Ishikawa (cell line): ENCODE measurements around the gene NDRG2.

Source experiments
- CEBPB ChIP-seq: IDR thresholded peaks from 2 replicates; pipeline ENCODE4 v1.6.1; 2012
- CREB1 ChIP-seq: IDR thresholded peaks from 2 replicates; pipeline ENCODE4 v1.6.1; 2012; ENCODE audit warnings: low read depth
- EGR1 ChIP-seq: IDR thresholded peaks from 2 replicates; pipeline ENCODE4 v1.6.1; 2012
- EP300 ChIP-seq: IDR thresholded peaks from 2 replicates; pipeline ENCODE4 v1.6.1; 2012; ENCODE audit warnings: borderline replicate concordance
- FOXM1 ChIP-seq: IDR thresholded peaks from 2 replicates; pipeline ENCODE4 v1.6.1; 2012; ENCODE audit warnings: low read depth, borderline replicate concordance
- NFIC ChIP-seq: IDR thresholded peaks from 2 replicates; pipeline ENCODE4 v1.6.1; 2012
- RAD21 ChIP-seq: IDR thresholded peaks from 2 replicates; pipeline ENCODE4 v1.6.1; 2012; ENCODE audit warnings: low read depth
- TAF1 ChIP-seq: IDR thresholded peaks from 2 replicates; pipeline ENCODE4 v1.6.1; 2012; ENCODE audit warnings: low read depth, mild to moderate bottlenecking
- TCF12 ChIP-seq: IDR thresholded peaks from 2 replicates; pipeline ENCODE4 v1.6.1; 2012; ENCODE audit warnings: low read depth
- TEAD4 ChIP-seq: IDR thresholded peaks from 2 replicates; pipeline ENCODE4 v1.6.1; 2012
- YY1 ChIP-seq: IDR thresholded peaks from 2 replicates; pipeline ENCODE4 v1.6.1; 2012; ENCODE audit warnings: low read depth
- ZBTB7A ChIP-seq: IDR thresholded peaks from 2 replicates; pipeline ENCODE4 v1.6.1; 2012; ENCODE audit warnings: low read depth
- TF ChIP-seq, protein P1 (sequence below): IDR thresholded peaks from 2 replicates; pipeline ENCODE4 v1.6.1; 2012
- TF ChIP-seq, protein P2 (sequence below): IDR thresholded peaks from 2 replicates; pipeline ENCODE4 v1.6.1; 2012
- TF ChIP-seq, protein P3 (sequence below): IDR thresholded peaks from 2 replicates; pipeline ENCODE4 v1.6.1; 2012; ENCODE audit warnings: low read depth, mild to moderate bottlenecking

The NDRG2 gene

DNA sequence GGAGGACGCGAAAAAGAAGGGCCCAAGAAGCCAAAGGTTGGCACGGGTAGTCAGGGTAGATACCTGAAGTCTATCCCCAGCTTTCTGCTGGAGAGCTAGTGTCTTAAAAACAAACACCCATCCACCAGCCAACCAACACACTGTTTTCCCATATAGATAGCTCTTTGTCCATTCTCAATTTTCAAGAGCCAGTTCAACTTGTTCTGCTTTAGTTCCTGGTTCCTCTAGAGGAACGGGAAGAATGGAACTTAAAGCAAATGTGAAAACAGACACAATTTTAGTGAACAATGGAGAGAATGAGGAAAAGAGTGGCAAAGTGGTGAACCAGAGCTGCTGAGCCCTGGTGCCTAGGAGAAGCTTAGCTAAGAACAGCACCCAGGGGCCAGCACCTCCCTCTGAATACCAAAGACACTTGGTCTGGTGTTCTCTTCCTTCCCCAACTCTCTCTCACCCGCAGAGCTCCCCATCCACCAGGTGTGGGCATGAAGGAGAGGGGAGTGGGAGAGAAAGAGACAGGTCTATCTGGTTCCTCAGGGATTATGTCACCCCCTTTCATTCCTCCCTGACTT is 3.8 kb downstream of the NDRG2 start:
- TF ChIP-seq EGR1 (no peak), EP300 (no peak), TCF12 (no peak), YY1 (no peak), RAD21 (no peak), TEAD4 (no peak), FOXM1 (no peak), CEBPB (no peak), TAF1 (no peak), NFIC (no peak)
- TF ChIP-seq, protein P1, sequence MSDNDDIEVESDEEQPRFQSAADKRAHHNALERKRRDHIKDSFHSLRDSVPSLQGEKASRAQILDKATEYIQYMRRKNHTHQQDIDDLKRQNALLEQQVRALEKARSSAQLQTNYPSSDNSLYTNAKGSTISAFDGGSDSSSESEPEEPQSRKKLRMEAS = no peak
- TF ChIP-seq, protein P2, sequence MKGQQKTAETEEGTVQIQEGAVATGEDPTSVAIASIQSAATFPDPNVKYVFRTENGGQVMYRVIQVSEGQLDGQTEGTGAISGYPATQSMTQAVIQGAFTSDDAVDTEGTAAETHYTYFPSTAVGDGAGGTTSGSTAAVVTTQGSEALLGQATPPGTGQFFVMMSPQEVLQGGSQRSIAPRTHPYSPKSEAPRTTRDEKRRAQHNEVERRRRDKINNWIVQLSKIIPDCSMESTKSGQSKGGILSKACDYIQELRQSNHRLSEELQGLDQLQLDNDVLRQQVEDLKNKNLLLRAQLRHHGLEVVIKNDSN = no peak
- TF ChIP-seq, protein P3, sequence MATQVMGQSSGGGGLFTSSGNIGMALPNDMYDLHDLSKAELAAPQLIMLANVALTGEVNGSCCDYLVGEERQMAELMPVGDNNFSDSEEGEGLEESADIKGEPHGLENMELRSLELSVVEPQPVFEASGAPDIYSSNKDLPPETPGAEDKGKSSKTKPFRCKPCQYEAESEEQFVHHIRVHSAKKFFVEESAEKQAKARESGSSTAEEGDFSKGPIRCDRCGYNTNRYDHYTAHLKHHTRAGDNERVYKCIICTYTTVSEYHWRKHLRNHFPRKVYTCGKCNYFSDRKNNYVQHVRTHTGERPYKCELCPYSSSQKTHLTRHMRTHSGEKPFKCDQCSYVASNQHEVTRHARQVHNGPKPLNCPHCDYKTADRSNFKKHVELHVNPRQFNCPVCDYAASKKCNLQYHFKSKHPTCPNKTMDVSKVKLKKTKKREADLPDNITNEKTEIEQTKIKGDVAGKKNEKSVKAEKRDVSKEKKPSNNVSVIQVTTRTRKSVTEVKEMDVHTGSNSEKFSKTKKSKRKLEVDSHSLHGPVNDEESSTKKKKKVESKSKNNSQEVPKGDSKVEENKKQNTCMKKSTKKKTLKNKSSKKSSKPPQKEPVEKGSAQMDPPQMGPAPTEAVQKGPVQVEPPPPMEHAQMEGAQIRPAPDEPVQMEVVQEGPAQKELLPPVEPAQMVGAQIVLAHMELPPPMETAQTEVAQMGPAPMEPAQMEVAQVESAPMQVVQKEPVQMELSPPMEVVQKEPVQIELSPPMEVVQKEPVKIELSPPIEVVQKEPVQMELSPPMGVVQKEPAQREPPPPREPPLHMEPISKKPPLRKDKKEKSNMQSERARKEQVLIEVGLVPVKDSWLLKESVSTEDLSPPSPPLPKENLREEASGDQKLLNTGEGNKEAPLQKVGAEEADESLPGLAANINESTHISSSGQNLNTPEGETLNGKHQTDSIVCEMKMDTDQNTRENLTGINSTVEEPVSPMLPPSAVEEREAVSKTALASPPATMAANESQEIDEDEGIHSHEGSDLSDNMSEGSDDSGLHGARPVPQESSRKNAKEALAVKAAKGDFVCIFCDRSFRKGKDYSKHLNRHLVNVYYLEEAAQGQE = no peak

DNA sequence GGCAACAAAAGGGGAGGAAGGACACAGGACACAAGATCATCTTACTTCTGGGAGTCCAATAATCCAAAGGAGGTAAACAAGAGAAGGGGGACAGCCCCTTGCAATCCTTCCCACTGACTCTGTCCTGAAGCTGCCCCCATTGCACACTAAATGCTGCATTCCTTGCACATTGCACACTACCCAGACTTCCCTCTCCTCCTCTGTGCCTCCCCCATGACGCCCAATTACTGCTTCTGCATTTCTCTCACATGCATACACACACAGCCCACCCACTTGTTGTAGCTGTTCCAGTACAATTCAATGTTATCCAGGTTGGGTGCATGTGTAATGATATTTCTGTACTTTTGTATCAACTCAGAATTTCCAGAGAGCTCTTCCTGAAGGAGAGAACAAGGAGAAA is 5.5 kb downstream of the NDRG2 start:
- TF ChIP-seq TCF12 (no peak), CEBPB (no peak), CREB1 (no peak), NFIC (no peak), EP300 (no peak), FOXM1 (no peak), EGR1 (no peak), RAD21 (no peak), TEAD4 (no peak), TAF1 (no peak), ZBTB7A (no peak)
- TF ChIP-seq, protein P3 = no peak
- TF ChIP-seq, protein P2 = no peak

DNA sequence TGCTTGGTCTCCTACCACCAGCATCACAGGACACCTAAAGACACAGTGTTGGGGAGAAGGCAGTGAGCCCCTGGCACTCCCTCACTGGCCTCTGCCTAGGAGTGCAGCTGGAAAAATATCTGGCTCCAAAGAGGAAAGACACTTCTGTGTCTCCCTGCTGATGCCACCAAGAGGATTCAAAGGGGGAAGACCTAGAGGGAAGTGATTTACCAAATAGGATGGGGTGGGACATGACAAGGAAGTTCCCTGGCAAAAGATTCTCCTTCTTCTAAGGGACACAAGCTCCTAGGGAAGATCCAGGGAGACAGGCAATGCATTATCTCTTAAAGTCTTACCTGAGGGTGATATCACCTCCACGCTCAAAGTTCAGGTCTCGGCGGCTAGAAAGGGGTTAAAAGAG is 6.1 kb downstream of the NDRG2 start:
- TF ChIP-seq TEAD4 = no peak
- no peak for TF ChIP-seq ZBTB7A
- TF ChIP-seq EGR1 = no peak
- TF ChIP-seq EP300 = no peak
- no peak for TF ChIP-seq NFIC
- no peak for TF ChIP-seq TCF12
- TF ChIP-seq CREB1 = no peak
- no peak for TF ChIP-seq TAF1

DNA sequence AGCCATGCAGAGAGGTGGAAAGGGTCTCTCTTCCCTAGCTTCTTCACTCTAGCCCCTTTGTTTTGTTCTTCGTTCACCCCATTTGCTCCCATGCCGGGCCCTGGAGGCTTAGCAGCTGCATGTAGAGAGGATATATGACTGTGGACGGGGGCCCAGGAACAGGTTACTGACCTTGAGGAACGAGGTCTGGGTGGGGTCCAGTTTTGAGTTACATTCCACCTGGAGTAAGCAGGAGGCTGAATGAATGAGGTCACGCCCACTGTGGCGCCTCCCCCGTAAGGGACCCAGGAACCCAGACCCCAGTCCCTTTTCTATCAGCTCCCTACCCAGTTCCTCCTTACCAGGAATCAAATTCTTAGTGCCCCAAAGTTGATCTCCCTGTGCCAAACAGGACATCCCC is 6.6 kb downstream of the NDRG2 start:
- no peak for TF ChIP-seq EP300

DNA sequence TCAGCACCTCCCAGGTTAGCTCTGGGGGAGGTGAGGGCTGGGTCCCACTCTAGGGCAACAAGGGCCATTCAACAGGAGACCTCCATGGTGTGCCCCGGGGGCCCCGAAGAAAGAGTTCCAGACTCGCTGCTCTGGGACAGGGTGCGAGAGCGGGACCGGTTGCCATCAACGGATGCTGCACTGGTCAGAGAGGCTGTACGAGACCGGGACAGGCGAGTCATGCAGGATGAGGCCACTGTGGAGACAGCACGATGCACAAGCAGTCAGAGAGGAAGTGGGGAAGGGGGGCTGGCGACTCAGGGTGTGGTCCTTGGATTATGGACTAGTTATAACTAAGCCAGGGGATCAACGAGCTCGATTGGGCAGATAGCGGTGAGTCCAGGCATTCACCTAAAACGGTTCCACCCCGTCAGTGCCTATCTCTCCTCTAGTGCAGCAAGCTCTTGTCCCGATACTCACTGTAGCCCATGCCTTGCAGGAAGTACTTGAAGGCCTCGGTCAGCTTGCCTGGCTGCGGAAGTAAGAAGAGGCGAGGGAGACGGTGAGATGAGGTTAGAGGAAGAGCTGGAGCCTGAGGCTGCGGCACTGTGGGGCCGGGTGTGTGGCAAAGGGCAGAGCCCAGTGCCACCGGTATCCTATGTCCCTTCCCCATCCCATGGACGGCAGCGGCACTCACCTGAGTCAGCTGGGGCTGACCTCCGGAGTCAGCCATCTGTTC is 7.2 kb downstream of the NDRG2 start:
- TF ChIP-seq TCF12 (no peak), TEAD4 (no peak), YY1 (no peak)

DNA sequence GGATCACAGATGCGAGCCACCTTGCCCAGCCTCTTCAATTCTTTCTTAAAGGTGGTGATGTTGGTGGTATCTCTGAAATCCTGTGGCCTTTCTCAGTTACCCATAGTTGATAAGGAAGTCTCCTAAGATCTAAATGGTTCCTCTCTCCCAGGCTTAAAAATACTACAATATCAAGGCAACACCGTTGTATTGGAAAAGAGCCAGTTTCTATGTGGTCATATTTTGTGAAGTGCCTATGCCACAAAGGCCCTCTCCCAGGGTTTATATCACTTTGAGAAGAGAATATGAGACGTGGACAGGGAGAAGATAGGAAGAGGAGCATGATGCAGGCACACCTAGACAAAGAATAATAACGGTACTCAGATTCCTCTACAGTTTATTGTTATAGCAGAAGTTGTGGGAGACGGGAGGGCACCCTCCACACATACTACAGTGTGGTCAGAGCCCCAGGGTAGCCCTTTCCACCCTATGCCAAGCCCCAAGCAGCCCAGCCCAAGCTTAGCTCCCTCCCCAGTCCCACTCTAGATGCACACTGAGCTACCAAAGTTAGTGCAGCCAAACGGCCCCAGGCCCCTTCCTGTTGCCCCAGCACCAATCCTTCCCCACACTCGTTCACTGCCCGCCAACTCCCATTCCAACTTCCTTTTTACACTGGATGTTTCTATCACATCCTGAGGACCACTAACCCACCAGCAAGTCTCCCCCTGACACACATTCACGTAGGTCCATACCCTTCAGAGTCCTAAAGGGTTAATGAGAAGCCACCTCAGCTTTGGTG is 8.3 kb downstream of the NDRG2 start:
- TF ChIP-seq FOXM1 = no peak
- TF ChIP-seq, protein P2 = no peak
- TF ChIP-seq RAD21 = no peak
- TF ChIP-seq TAF1 = no peak
- TF ChIP-seq EP300 = no peak
- TF ChIP-seq CEBPB = no peak
- TF ChIP-seq NFIC = no peak
- TF ChIP-seq CREB1 = no peak
- TF ChIP-seq, protein P3 = no peak
- TF ChIP-seq, protein P1 = no peak
